GM21825 (cell line): ENCODE data around the gene BACH2.
"Not testable (repeated sequence)": the region's sequence is repeated elsewhere in the genome, so short reads cannot be mapped to it uniquely, and the experiment has no call there.

Experiments
- ATAC-seq: cut with Tn5 transposase; IDR thresholded peaks from one replicate; pipeline ENCODE4 v1.9.1; 2021; ENCODE audit warnings: mild to moderate bottlenecking, moderate library complexity; ENCODE audit not compliant: unreplicated experiment

Gene BACH2

DNA sequence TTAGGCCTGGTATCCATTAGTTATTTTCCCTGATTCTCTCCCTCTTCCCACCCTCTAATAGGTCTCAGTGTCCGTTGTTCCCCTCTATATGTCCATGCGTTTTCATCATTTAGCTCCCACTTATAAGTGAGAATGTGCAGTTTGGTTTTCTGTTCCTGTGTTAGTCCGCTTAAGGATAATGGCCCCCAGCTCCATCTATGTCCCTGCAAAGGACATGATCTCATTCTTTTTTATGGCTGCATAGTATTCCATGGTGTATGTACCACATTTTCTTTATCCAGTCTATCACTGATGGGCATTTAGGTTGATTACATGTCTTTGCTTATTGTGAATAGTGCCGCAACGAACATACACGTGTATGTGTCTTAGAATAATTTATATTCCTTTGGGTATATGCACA is 14.4 kb downstream of the BACH2 start:
- not testable (repeated sequence) for ATAC-seq

DNA sequence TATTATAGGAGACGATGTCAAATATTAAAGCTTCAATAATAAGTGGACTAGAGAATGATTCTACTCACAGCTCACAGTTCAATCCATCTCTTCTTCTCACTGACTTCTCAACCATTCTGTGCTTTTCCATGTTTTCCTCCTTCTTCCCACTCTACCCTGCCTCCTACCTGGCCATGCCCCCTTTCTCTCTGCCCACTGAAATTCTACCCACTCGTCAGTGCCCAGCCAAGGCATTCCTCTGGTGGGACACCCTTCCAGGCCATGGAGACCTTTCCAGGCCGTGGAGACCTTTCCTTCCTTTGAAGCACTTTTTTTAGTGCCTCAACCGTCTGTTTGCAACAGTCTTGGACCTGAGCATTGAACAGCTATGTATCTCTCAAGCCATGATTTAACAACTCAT is 18.5 kb downstream of the BACH2 start:
- ATAC-seq = no peak

DNA sequence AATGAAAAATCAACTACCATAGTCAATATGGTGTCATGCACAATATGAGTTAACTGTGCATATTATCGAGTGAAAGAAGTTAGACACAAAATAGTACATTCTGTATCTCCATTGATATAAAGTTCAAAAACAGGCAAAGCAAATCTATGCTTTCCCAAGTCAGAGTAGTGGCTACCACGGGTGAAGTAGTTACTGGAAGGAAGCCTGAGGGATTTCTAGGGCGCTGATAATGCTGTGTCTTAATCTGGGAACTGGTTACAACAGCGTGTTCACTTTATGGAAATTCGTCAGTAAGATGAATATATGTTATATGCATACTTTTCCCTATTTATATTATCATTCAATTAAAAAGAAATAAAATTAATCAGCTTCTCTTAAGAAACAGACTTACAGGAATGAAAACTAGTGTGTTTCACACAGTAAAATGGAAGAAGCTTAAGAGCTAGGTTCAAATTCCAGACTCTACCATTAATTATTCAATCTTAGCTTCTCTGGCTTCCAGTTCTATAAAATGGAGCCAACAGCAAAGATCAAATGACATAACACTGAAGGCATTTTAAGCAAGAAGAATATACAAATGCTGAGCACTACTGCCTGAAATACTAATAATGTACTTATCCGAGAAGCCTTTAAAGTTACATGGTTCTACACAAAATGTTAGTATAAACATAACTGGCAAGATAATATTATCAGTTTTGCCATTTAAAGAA is 19.2 kb downstream of the BACH2 start:
- ATAC-seq = no peak

DNA sequence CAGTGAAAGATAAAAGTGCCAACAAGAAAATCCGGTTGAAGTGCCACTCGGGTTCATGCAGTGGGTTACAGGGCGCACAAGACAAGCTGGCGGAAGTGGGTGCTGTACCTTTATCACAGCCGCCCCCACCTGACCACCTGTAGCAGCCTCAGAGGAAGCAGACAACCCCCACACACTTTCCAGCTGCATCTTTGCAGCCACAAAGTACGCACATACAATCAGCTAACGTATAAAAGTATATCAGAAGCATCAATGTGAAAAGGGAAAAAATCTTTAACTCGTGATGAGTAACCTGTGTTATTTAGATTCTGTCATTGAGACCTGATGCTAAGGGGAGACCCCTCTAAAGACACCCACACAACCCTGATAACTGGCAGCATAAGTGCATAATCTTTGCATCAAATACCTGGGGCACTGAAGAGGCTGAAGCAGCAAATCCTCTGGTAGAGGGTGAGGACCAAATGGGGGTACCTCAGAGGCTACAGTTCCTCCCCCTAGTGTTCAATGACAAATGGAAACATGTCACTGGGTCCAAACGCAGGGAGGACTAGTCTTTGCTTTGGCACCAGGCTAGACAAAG is 22.1 kb downstream of the BACH2 start:
- ATAC-seq = no peak

DNA sequence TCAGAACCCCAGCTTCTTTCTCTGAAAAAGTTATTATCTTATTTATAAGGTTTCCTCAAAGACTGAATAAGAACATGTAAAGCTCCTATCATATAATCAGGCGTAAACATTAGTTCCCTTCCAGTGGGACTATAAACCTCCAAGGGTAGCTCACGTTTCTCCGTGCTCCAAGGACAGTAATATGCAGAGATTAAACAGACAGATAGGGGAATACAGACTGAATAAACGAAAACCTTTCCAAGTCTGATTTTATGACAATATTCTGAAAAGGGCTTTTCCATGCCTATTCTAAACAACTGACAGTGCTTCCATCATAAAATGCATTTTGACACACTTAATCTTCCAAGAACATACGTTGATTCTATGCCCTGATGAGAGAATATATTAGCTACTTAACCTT is 22.8 kb downstream of the BACH2 start:
- ATAC-seq = no peak

DNA sequence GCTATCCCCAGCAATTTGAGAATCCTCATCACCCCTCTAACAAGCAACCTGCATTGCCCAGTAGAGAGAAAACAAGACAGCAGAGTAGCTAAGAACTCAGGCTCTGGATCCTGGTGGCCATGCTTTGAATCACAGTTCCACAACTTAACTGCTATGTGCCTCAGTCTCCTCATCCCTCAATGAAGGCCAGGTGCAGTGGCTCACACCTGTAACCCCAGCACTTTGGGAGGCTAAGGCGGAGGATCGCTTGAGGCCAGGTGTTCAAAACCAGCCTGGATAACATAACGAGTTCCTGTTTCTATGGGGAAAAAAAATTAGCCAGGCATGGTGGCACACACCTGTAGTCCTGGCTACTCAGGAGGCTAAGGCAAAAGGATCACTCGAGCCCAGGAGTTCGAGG is 23.7 kb downstream of the BACH2 start:
- no peak for ATAC-seq

DNA sequence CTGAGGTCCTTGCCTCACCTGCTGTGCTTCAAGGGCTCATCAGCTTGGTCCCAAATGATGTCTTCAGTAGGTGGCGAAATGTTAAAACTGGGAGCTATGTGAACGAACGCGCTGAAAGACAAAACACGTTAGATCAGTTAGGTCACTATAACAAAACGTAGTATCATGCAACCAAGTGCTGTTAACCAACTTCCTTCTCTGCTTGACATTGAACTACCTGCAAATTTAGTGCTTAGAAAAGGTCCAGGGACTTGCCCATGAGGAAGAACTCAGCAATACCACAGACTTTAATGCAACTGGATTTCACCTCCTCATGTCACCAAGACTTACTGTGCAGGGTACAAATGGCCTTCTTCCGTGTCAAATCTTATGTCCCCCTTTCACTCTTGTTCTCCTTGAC is 24.8 kb downstream of the BACH2 start:
- ATAC-seq = no peak

DNA sequence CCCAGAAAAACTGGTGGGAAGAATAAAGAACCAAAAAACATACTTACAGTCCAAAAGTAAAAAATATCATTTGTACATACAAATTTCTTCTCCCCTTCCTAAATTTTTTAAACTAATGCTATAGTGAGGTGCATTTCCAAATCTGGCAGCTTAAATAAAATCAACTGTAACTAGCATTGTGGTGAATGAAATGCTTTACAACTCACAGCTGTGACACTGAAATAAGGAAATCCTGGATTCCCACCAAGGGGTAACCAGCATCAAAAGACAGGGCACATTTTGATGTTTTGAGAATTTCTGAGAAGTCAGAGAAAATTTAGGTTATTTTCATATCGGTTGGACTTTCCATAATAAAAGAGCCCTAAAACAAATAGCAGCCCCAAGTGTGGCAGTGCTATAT is 27.3 kb downstream of the BACH2 start:
- ATAC-seq = no peak

DNA sequence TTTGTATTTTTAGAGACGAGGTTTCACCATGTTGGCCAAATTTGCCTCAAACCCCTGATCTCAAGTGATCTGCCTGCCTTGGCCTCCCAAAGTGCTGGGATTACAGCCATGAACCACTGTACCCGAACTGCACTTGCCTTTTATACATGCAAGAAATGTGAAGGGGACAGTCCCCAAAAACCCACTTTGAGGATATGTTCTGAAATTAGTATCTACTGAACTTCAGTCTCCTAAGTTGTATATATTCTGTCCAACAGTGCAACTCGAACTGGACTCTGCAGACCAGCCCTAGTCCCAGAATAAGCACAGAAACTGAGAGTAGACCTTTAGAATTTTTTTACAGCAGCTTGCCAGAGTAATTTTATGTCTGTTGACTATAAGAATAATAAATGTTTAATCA is 28.5 kb downstream of the BACH2 start:
- no peak for ATAC-seq

DNA sequence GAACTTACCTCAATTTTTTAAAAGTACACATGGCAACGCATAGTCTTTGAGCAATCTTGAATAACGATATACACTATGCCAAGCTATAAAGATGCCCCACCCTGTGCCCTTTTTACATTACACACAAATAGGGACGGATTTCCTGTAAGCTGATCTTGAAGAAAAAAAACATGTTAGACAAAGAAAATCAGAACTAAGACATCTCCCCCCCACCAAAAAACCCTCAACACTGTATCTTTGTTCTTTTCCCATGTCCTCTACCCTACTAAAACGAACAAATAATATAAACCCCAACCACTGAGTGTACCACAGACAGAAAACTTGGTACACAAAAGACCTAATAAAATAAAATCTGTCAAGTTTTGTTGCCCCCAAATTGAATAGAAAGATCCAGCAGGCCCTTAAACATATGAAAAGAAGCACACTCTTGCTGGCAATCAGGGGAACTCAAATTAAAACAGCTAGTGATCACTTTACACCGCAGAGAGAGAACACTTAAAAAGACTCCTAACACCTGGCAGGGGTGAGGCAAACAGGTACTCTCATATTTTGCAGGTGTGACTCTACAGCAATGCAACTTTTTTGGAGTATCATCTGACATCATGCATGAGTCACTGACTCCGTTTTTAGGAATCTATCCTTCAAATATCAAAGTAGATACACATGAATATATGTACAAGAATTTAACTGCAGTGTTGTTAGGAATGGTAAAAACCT is 29.6 kb downstream of the BACH2 start:
- ATAC-seq = no peak

DNA sequence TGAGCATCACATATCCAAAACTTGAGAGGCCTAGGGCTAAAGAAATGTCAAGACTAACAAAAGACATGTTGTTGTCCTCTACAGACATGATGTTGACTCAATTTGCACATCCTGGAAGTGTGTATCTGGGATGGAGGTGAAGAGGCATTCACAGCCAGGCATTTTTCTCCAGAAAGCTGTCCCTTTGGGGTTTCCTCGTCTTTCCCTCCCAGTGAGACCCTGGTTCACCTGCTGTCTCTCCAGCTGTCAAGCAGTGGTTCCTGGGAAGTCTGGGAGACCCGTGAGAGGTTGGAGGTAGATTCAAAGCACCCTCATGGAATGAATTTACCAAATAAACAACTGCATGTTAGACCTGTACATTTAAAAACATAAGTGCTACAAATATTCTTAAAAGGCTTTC is 32.1 kb downstream of the BACH2 start:
- ATAC-seq = no peak

DNA sequence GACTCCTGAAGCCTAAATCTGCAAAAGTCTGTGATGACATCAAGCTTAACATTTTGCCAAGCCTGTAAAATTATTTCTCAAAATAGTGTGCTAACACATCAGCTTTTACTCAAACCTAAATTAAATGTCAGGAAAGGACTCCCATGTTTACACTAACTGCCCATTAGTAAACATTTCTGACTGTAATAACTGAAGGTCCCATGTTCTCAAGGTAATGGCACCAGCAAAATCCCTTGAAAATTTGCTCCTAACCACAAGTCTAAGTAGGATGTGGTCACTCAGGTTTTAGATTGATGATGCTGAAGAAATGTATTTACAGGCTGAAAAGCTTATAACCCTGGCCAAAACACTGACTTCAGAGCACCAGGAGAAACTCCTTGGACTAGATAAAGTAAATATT is 33.0 kb downstream of the BACH2 start:
- no peak for ATAC-seq

DNA sequence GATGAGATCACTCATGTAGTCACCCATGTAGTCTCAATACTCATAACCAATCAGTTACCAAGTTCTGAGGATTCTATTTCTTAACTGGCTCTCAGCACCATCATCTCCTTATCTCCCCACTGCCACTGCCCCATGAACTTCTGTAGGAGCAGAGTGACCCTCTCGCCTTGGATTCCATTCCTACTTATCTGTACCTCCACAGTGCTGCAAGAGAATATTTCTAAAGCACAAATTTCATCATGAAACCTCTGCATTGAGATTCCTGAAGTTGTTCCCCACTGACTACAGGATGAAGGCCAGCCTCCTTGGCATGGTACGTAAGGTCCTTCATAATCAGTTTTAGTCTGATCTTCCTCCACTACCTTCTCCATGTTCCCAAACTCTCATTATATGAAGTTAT is 34.8 kb downstream of the BACH2 start:
- no peak for ATAC-seq

DNA sequence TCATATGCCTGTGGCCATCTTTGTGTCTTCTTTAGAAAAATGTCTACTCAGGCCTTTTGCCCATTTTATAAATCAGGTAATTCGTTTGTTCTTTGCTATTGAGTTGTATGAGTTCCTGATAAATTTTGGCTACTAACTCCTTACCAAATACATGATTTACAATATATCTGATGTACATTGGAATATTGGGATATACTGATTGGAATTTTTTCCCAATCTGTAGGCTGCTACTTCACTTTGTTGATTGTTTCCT is 39.2 kb downstream of the BACH2 start:
- no peak for ATAC-seq

DNA sequence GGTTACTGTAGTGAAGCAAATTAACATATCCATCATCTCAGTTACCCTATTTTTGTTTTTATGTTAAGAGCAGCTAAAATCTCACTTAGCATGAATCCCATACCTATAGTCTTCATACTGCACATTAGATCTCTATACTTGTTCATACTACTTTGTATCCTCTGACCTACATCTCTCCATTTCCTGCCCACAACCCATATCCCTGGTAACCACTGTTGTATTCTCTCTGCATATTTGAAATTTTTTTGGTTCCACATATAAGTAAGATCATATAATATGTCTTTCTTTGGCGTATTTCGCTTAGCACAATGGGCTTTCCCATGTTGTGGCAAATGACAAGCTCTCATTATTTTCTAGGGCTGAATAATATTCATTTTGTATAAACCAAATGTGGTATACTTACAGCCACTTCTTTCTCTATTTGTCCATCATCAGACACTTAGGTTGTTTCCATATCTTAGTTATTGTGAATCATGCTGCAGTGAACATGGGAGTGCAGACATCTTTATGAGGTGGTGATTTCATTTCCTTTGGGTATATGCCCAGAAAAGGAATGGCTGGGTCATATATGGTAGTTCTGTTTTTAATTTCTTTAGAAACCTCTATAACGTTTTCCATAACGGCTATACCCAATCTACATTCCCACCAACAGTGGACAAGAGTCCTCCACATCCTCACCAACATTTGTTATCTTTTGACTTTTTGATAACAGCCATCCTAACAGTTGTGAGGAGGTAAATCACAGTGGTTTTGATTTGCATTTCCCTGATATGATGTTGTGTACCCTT is 39.8 kb downstream of the BACH2 start:
- no peak for ATAC-seq

DNA sequence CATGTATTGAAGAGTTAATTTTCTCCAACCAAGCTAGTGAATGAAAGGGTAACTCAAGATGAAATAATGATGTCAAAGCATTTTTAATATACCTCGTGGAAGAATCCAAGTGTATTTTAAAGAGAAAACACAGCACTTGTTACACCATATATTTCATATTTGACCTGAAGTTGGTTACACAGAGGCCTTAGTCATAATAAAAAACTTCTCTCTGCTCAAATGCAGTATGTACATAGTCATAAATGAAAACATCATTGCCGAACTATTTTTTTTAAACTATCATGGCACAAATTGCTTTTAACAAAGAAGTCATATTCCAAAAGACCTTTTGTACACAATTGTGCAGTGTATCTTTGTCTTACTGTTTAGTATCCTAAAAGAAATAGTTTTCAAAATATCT is 43.0 kb downstream of the BACH2 start:
- no peak for ATAC-seq

DNA sequence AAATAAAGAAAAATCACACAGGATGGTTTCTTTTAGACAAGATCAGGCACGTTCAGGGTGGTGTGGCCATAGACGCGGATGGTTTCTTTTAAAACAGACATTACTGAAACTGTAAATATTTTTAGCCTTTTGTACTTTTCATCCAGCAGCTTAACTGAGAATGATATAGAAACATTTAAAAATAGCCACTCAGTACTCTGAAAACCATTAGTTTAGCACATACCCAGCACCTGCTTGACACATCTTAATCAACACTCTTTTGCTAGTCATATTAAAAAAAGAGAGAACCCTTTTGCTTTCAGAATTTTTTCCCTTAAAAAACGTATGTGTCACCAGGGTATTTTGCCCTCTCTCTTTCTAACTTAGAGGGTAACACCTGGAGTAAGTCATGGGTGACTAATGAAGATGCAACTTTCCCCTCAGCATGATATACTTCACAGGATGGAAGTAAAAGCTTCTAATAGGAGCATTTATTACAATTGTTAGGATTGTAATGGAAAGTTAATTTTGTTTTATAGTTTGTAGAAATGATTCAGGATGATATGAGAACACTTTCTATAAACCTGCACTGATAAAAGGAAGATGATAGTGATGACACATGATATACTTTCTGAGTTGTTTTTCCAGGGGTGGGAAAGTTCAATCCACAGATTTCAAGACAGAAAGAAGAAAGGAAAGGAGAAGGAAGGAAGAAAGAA is 45.2 kb downstream of the BACH2 start:
- peak; percentile 93 for ATAC-seq

DNA sequence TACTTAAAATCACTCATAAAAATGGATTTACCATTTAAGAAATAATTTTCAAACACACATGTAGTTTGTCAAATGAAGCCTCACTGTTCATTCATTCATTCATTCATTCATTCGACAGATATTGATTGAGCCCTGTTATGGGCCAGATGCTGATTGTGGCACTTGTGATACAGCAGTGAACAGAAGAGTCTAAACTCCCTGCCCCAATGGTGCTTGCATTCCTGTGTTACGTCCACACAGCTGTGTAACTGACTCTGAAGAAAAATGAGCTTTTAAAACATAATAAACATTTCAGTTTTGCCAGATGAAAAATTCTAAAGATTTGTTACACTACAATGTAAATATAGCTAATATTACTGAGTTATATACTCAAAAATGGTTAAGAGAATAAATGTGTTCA is 46.2 kb downstream of the BACH2 start:
- ATAC-seq = no peak

DNA sequence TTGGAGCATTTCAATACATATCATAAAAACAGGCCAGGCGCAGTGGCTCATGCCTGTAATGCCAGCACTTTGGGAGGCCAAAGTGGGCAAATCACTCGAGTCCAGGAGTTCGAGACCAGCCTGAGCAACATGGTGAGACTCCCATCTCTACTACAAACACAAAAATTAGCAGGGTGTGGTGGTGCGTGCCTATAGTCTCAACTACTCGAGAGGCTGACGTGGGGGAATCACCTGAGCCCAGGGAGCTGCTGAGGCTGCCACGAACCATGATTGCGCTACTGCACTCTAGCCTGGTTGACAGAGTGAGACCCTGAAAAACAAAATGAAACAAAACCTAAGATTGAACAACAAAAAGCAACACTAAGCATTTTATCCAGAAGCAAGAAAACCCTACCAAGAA is 47.2 kb downstream of the BACH2 start:
- no peak for ATAC-seq

DNA sequence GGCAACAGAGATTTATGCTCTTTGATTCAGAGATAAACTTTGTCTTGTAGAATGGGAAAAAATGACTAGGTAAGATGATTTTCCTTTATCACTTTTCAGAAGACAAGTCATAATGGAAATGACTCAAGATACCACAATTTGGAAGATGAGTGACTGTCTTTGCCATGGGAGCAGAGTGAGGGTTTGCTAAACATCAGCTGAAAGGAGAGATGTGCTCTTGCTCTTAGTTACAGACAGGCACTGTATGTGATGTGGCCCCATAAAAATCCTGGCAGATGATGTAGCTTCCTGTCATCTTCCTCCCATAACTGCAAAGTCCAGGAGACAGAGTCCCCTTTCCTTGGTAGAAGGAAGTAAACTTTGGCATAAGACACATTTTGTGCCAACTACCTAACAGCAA is 47.6 kb downstream of the BACH2 start:
- no peak for ATAC-seq

DNA sequence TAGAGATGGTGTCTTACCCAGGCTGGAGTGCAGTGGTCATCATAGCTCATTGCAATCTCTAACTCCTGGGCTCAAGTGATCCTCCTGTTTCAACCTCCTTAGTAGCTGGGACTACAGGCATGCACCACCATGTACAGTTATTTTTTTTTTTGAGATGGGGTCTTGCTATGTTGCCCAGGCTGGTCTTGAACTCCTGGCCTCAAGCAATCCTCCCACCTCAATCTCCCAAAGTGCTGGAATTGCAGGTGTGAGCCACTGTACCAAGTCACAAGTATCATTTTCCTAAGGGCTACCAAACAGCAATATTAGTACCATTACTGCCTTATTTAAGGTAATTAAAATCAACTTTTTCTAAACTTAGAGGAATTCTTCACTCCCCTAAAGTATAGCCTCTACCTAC is 49.4 kb downstream of the BACH2 start:
- ATAC-seq = no peak
